T follicular helper cell (primary cell): ENCODE measurements around the gene PAF1.
"Not testable (repeated sequence)": the region's sequence is repeated elsewhere in the genome, so short reads cannot be mapped to it uniquely, and the experiment has no call there.

ENCODE experiments used
- DNase-seq: peaks from one replicate; pipeline ENCODE4 v3.0.0-alpha.2; 2020; ENCODE audit warnings: low read depth

Gene PAF1

DNA sequence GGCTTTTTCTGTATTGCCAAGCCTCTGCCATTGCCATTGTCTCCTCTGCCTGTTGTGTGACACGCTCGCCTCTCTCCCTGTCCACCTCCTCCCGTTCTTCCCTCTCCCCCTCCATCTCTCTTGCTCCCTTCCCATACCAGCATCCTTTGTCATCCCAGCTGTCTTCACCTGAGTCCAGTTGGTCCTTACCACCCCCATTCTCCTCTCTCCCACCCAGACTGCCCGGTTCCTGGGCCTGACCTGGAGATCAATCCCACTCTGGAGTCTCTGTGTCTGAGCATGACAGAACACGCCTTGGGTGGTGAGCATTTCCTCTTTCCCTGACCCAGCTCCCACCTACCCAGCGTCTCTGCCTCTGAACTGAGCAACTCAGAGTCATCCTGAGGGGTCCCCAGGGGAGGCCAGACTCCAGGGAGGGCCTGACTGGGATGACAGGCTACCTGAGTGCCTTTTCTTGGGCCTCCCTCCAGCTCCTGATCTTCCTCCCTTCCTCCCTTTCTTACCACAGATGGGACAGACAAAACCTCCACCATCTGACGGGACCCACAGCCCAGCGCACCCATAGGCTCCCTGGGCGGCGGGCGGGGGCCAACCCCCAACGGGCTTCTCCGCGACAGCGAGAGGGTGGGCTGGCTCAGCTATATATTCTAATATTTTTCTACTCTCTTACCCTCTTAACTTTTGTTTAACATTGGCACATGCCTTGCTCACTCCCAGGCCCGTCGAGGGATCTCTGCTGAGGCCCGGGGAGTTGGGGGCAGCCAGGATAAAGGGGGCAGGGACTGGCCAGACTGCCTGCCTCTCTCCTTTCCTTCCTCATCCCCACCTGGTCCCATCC is 7.7 kb downstream of the PAF1 start:
- no peak for DNase-seq

DNA sequence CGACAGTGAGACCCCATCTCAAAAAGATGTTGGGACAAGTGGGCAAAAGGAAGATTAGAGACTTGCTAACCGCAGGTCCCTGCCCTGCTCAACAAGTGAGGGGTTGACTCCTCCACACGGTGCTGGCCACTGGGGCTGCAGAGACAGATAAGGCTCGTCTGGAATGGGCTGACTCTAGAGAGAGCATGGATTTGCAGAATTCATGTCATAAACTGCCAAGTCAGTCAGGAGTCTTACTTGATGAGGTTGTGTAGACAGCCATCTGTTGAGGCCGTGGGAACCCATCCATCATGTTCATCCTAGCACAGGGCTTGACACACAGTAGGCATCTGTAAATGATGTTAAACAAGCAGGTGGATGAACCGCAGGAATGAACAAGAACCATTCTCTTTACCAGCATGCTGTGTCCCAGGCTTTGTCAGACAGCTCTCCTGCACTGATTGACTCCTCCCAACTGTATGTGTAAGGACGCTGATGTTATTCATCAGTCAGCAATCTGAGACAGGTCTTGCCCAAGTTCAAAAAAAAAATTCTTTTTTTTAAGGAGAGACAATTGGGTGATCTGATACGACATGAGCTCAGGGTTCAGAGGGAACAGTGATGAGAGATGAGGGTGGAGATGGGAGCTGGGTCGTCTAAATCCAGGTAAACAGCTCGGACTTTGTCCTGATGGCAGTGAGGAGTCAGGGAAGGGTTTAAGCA is 8.8 kb downstream of the PAF1 start:
- no peak for DNase-seq

DNA sequence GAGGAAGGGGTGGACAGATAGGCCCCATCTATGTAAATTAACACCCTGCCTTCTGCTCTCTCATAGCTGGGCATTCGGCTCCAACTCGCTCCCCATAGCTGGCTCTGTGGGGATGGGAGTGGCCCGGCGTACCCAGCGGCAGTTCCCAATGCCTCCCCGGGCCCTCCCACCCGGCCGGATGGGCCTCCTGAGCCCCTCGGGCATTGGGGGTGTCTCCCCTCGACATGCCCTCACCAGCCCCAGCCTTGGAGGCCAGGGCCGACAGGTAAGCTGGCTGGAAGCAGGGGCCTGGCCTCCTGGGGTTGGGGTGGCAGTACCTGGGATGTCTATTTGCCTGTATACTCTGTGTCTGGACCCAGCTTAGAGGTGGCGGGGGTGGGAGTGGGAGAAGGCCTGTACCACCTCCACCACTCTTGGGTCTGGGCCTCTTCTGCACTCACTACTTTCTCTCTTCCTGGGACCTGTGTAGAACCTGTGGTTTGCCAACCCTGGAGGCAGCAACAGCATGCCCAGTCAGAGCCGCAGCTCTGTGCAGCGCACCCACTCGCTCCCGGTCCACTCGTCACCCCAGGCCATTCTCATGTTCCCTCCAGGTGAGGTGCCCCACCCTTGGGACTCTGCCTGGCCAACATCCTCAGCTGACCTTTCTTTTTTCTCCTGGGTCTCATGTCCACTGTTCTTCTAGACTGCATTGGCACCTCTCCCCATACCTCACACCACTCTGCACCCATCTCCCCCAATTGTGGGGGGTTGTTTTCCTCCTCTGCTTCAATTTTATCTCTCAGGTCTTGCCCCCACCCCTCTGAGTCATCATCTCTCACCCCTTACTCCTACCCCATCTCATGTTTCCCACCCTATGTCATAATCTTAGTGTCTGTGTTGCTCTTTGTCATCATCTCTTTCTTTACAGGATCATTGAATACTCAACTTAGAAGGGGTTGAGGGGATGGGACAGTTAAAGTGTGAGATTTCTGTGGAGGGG is 10.1 kb downstream of the PAF1 start:
- DNase-seq = no peak

DNA sequence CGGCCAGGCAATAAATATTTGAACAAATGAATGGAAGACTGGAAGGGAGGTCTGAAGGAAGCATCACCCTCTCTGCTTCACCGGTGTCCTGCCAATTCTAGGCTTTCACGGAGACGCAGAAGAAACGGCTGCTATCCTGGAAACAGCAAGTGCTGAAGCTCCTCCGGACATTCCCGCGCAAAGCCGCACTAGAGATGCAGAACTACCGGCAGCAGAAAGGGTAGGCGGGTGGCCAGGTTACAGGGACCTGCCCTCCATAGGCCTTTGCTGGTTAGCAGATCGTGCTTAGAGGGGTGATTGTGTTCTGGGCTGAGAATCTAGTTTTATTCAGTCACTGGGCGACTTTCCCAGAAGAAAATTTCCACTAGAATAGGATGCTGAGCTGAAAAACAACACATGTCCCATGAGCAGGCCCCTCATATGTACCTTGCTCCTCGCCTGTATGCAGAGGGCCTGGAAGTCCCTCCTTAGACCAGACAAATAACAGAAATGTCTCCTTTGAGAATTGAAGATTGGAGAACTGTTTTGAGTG is 11.0 kb downstream of the PAF1 start:
- no peak for DNase-seq

DNA sequence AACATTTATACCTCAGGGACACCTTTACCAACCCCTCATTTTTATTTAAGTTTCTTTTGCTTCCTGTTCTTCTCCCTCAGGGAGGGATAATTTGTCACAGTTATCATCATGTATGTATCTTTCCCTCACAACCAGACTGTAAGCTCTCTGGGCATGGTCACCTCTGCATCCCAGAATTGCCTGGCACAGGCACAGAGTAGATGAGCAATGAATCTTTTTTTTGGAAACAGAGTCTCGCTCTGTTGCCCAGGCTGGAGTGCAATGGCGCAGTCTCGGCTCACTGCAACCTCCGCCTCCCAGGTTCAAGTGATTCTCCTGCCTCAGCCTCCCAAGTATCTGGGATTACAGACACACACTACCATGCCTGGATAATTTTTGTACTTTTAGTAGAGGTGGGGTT is 11.5 kb downstream of the PAF1 start:
- DNase-seq = not testable (repeated sequence)

DNA sequence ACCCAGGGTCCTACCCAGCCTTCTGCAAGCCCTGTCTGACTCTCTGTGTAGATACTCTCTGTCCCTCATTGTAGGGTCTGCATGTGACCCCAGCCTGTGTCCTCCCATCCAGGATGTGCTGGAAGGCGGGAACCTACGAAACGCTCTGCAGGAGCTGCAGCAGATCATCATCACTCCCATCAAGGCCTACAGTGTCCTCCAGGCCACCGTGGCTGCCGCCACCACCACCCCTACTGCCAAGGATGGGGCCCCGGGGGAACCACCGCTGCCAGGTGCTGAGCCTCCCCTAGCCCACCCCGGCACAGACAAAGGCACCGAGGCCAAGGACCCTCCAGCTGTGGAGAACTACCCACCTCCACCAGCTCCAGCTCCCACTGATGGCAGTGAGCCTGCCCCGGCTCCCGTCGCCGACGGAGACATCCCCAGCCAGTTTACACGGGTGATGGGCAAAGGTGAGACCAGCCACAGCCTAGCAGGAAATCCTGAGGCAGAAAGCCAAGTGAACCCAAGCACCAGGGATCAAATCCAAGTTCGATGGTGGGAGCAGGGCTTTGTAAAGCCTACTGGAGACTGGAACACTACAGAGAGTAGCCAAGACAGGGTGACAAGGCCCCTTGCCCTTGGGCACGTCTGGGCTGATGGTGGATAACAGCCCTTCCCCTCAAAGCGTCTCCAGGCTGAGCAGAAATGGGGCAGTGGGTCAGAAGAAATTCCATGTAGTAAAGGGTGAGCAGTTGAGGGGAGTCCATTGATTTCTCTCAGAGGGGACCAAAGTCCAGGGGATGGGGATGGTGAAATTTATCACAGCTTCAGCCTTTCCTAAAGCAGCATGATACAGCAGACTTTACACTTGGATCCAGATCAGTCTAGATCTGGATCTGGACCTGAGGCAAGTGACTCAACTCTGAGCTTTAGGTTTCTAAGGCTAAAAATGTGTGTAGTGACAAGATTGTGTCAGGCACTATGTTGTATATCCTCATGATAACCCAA is 13.2 kb downstream of the PAF1 start:
- no peak for DNase-seq

DNA sequence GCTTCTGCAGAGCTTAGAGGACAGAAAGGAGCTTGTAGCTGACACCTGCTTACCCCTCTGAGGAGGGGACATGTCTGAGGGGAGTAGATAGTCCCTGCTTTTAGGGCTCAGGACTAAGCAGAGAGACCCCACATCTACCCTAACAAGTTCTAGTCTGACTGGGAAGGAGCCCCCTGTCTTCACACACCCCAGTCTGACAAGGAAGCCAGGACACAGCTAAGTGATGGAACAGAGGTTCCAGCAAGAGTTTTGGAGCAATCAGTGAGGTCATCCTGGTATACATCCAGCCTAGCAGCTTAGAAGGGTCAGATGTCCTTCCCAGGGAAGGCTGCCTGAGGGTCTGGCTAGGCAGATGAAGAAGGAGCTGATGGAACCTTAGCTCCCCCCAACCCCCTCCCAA is 15.0 kb downstream of the PAF1 start:
- no peak for DNase-seq

DNA sequence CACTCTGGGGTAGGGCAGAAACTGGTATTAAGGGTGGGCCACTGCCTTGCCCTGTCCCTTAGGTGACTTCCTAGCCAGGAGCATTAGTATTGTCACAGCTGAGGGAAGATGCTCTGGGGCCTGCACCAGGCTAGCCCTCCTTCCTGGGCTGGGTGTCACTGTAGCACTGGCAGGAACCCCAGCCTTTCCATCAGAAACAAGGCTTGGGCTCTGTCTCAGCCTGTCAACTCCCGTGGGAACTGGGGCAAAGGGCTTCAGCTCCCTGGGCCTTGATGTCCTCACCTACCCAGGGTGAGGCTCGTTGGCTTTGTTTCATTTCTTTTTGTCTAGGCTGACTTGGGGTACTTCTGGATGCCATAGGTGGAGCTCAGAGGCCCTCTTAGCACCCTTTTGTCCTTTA is 18.0 kb downstream of the PAF1 start:
- no peak for DNase-seq

DNA sequence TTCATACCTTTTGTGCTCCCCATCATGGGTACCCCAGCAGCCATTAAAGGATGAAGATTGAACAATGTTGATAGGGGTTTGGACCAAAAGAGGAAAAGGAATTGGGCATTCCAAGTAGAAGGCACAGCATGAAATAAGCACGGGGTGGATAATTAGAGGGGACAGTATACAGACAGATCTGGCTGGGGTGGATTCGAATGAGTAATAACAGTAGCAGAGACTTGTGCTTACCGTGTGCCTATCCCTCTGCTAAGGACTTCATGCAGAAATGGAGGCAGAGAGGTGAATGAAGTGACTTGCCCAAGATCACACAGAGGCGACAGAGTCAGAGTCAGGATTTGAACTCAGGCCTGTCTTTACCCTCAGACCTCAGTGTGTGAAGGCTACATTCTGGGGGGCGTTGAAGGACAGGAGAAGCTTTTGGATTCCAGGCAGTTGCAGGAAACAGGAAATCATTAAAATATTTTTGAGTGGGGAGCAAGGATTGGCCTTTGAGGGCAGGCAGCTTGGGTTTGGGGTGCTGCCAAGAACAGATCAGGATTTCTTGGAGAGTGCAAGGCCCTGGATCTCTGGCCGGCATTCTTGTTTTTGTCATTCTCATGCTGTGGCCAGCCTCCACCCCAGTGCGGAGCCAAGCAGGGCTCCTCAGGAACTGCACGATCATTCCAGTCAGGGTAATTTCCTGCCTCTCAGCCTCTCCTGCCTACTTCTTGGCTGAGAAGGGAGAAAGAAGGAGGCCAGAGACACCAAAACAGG is 18.7 kb downstream of the PAF1 start:
- no peak for DNase-seq

DNA sequence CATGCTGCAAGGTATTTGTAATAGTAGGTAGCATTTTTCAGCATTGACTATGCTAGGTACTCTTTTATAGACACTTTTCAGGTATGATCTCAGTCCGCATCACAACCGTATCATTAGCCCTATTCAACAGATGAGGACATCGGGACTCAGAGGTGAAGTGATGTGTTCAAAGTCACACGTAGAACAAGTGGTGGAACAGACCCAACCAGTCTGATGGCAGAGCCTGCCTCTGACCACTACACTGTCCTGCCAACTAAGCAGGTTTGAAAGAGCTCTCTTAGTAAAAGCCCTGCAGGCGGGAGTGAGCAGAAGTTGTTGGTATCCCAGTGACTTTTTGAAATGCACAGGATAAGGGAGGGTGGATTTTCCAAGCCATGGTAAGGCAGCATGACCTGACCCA is 20.2 kb downstream of the PAF1 start:
- no peak for DNase-seq

DNA sequence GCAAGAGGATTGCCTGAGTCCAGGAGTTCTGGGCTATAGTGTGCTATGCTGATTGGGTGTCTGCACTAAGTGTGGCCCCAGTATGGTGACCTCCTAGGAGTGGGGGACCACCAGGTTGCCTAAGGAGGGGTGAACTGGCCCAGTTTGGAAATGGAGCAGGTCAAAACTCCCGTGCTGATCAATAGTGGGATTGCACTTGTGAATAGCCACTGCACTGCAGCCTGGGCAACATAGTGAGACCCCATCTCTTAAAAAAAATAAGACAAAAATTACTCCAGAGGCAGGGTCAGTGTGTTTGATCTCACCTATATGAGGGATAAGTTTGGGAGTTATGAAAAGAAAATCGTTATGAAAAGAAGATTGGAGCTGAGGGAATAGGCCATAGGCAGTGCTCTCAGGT is 21.7 kb downstream of the PAF1 start:
- no peak for DNase-seq

DNA sequence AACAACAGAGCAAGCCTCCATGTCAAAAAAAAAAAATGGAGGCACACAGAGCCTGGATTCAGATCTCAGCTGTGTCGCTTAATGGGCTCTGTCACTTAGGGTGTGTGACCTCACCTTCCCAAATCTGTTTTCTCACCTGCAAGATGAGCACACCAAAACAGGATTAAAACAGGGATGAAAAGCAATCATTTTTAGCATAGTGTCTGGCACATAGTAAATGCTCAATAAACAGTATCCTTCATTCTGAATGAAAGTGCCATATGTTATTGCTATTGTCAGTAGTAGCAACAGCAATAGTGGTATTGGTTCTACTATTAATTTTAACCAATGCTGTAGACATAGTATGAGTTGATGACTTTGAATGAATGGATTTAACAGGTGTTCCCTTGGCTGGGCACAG is 25.4 kb downstream of the PAF1 start:
- no peak for DNase-seq

DNA sequence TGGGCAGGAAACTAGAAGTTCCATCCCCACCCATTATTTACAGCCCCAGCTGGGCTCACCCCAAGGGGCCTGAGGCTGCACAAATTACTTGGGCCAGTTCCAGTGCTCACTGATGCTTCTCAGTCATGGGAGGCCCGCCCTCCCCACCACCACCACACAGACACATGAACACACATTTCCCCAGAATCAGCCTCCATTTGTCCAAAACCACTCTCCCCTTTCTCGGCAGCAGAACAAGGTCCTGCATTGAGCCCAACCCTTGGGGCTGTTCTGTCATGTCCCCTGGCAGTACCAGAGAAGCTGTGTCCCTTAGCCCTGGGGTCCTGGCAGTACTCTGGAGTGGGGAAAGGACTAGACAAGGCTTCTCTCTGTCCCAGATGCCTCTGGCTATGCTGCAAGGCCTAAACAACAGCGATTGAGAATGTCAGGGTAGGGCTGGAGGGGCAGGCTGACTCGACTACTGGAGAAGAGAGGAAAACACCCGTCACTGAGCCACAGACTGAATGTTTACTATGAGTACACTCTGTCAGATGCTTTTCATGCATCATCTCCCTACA is 26.9 kb downstream of the PAF1 start:
- no peak for DNase-seq

DNA sequence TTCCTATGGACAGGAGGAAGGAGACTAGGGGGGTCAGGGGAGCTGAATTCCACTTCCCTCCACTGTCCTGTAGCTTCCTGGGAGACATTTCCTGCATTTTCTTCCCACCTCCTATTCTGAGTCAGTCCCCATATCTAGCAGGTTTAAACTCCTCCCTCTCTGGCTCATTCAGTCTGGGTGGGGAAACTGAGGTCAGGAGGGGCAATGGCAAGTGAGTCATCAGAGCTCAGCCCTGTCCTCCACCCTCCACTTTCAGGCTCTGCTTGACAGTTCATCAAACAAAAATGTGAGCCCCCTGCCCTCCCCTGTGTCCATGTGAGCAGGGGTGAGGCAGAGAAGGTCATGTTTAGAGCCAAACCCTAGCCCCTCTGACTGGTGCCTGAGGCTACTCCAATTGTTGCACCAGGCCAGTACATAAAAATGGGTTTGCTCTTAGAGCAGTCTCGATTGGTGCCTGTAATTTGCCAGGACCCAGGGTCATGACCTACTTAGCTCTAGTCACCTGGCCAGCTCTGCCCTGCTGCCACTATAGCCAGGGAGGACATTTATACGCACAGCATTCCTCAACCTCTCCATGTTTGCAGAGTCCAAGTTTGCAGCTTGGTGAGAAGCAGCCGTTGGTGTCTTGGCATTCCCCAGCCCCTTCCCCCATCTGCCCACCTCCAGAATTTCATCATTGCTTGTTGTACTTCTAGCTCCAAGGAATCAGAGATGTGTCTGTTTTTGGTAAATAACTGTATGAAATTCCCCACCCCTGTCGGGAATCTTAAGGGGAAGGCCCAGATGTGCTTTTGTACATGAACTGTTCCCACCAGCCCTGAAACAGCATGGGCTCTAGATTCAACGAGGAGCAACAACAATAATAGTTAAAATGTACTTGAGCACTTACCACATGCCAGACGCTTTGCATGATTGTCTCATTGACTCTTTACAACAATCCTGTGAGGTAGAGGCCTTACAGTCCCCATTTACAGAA is 27.9 kb downstream of the PAF1 start:
- DNase-seq = no peak

DNA sequence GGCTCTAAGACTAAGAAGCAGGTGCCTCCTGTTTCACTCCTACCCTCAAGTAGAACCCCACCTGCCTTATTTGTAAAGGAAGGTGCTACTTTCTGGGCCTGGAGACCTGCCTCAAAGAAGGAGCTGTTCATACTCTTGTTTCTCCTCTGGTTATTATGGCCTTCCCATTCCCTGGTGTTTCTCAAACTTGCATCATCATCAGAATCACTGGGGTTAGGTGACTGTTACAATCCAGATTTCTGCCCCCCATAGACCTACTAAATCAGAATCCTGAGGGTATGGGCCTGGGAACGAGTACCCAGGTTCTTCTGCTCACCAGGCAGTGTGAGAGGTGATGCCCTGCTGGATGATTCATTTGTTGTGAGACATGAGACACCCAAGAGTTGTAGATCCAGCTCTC is 30.3 kb downstream of the PAF1 start:
- no peak for DNase-seq

DNA sequence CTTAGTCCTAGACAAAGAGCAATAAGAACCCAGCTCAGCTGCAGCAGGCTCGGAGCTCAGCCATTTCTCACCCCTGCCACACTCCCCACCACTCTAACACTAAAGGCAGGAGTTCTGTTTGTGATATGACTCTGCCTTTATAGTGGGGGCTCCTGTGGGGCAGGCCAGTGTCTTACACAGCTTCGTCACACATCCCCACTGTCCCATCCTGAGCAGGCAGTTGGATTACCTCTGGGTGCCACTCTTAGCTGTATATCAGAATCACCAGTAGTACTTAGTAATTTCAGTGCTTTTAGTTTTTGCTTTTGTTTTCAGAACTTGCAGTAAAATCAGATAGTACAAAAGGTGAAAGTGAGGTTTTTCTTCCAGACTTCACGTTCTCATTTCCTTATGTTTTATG is 31.9 kb downstream of the PAF1 start:
- DNase-seq = no peak

DNA sequence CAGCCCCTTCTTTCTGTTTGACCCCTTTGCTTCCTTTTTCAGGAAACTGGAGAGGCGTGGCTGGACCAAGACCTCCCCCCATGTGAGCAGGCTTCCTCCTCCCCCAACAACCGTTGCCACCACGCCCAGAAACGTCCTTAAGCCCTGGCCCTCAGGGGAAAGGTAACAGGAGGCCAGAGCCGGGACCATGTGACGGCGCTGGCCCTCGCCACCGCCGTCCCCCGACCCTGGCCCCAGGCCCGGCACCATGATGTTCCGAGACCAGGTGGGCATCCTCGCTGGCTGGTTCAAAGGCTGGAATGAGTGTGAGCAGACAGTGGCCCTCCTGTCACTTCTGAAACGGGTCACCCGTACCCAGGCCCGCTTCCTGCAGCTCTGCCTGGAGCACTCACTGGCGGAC is 34.3 kb downstream of the PAF1 start:
- no peak for DNase-seq

DNA sequence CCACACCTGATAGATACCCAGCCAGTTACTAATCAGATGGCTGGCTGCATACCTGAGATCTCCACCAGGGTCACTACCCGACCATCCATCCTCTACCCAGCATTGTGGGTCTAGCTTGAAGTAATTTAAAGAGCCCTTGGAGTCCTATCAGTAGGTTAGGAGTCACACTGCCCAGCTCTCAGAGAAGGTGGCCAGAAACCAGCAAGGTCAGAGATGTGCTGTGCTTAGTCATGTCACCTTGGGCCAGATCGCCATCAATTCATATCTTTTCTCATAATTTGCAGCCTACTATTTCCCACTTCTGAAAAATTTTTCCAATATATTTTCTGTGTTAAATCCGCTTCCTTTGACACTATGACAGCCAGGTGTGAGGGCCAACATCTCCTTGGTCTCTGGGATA is 34.8 kb downstream of the PAF1 start:
- DNase-seq = no peak

DNA sequence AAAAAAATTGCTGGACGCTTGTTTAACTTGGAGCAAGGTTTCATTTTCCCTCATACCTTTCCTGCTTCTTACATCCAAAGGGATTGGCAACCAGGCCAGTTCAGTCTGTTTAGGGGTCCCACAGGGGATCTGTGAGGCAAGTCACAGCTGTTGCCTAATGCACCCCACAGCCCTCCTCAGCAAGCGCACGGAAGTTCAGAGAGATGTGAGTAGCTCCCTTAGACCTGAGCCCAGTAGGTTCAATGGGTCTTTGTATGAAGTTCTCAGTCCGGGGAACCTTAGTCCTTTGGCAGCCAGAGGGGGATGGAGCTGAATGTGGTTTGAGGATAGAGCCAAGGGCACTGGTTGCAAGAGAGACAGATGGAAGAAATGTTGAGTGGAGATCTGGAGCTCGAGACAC is 35.7 kb downstream of the PAF1 start:
- no peak for DNase-seq
